A673 (cell line): ENCODE results near the gene BRAT1. TPM values are rescaled to one million over a fixed set of nuclear protein-coding genes. Genes with fewer than 3 reads are reported as not detected.

Experiments used
- BruUV-seq: library from RNA; stranded (reverse); fragments of 400-500 nt; replicated peaks from 2 replicates; lab custom pipeline; 2021; lab: Mats Ljungman, UMichigan
- CTCF ChIA-PET: fragments of 300-600 bp; sonication (Branson Sonifier 250); formaldehyde crosslinking; loops from one replicate; lab custom pipeline; 2022; ENCODE audit warnings: antibody characterized with exemption; lab: Charles Lee
- POLR2A ChIA-PET: fragments of 300-600 bp; sonication (Branson Sonifier 250); formaldehyde crosslinking; loops from one replicate; lab custom pipeline; 2022; ENCODE audit warnings: antibody characterized with exemption; ENCODE audit not compliant: low non-redundant PET; lab: Charles Lee
- DNase-seq: peaks from one replicate; pipeline ENCODE4 v3.0.0-alpha.2; 2015; ENCODE audit warnings: low spot score
- H3K27ac ChIP-seq: fragments of 200-600 bp; sonication (generic); 2 replicates; pipeline ENCODE4 v1.5.1; 2016; ENCODE audit warnings: mixed run types, low read depth, mild to moderate bottlenecking, mixed read lengths, antibody characterized with exemption, low read length; ENCODE audit not compliant: poor library complexity, severe bottlenecking
- H3K27me3 ChIP-seq: fragments of 200-600 bp; sonication (generic); replicated peaks from 2 replicates; pipeline ENCODE4 v1.6.1; 2017; ENCODE audit warnings: mixed run types, low read depth, mild to moderate bottlenecking, mixed read lengths, antibody characterized with exemption, low read length; ENCODE audit not compliant: insufficient read depth, poor library complexity
- H3K36me3 ChIP-seq: fragments of 200-600 bp; sonication (generic); 2 replicates; pipeline ENCODE4 v1.6.1; 2016; ENCODE audit warnings: mixed run types, mild to moderate bottlenecking, mixed read lengths, antibody characterized with exemption, low read length; ENCODE audit not compliant: insufficient read depth, poor library complexity, severe bottlenecking
- H3K4me1 ChIP-seq: fragments of 200-600 bp; sonication (generic); 2 replicates; pipeline ENCODE4 v1.6.1; 2017; ENCODE audit warnings: mixed run types, mild to moderate bottlenecking, mixed read lengths, antibody characterized with exemption, low read length; ENCODE audit not compliant: insufficient read depth, poor library complexity, severe bottlenecking
- H3K4me3 ChIP-seq: fragments of 200-600 bp; sonication (generic); 2 replicates; pipeline ENCODE4 v1.5.1; 2016; ENCODE audit warnings: low read depth, mixed run types, mild to moderate bottlenecking, mixed read lengths, low read length; ENCODE audit not compliant: poor library complexity, severe bottlenecking
- H3K9me3 ChIP-seq: fragments of 200-600 bp; sonication (generic); 2 replicates; pipeline ENCODE4 v1.6.1; 2016; ENCODE audit warnings: mixed run types, low read depth, mild to moderate bottlenecking, mixed read lengths, antibody characterized with exemption, low read length; ENCODE audit not compliant: poor library complexity, severe bottlenecking
- CTCF ChIP-seq: fragments of 300-800, 200-600 bp; sonication (generic); conservative IDR thresholded peaks from 2 replicates; pipeline ENCODE4 v1.5.1; 2017; ENCODE audit warnings: low read depth, mild to moderate bottlenecking, antibody characterized with exemption, low read length, moderate library complexity, mixed read lengths
- EZH2 ChIP-seq: fragments of 200-600 bp; sonication (generic); IDR thresholded peaks from 2 replicates; pipeline ENCODE4 v1.6.1; 2017; ENCODE audit warnings: borderline replicate concordance, low read depth, mild to moderate bottlenecking, mixed read lengths, antibody characterized with exemption, low read length; ENCODE audit not compliant: poor library complexity, severe bottlenecking
- intact Hi-C: fragments of 100-400 bp; cut with micrococcal nuclease; formaldehyde crosslinking; loops from one replicate; pipeline ENCODE4 v1.10.0; 2022; ENCODE audit not compliant: unreplicated experiment
- total RNA-seq: library from RNA; stranded (reverse); gene quantifications from 2 replicates; pipeline ENCODE4 v1.2.3, GENCODE V29; 2021

BRAT1 gene
- total RNA-seq, 1 experiment from 2014 or later = 47.9 TPM

- intact Hi-C loops = no loop called here
- POLR2A ChIA-PET = interaction anchor here (0.5 to 0.9 kb wide), 2 partner anchors 9 to 11 kb away, joined by 3 read pairs; partner anchors contain the start of gene LFNG
- CTCF ChIA-PET = no interaction called here
- H3K4me3 ChIP-seq = no peak overlapping the region
- peaks cover 3% of the 10 kb centered on the region for H3K4me1 ChIP-seq
- DNase-seq = no peak
- no peaks in the 10 kb centered on the region for H3K36me3 ChIP-seq
- TF ChIP-seq CTCF = no peak
- no peak for TF ChIP-seq EZH2
- no peaks in the 10 kb centered on the region for H3K27me3 ChIP-seq
- no peaks in the 10 kb centered on the region for H3K9me3 ChIP-seq
- no TSS peak for BruUV-seq
- no peak overlapping the region for H3K27ac ChIP-seq
These were observed 26.7 kb downstream of the BRAT1 start for GRCh38 chr7:2528481-2529095.

GRCh38 chr7:2527505-2528467 lies 27.5 kb downstream of the BRAT1 start:
- Histone ChIP-seq H3K27me3 (no peaks in the 10 kb centered on the region), H3K27ac (no peak overlapping the region), H3K4me3 (no peak overlapping the region), H3K9me3 (no peaks in the 10 kb centered on the region), H3K36me3 (no peaks in the 10 kb centered on the region), H3K4me1 (peaks cover 10% of the 10 kb centered on the region)
- peak; percentile 63 for DNase-seq
- TF ChIP-seq EZH2 = no peak
- no peak for TF ChIP-seq CTCF
- BruUV-seq = no TSS peak
- ChIA-PET CTCF (interaction anchor here (0.6 kb wide), 1 partner anchor 32 kb away, joined by 4 read pairs; no protein-coding TSS in a partner anchor), POLR2A (interaction anchor here (0.9 kb wide), 1 partner anchor 12 kb away, joined by 3 read pairs; no protein-coding TSS in a partner anchor)
- intact Hi-C loops = no loop called here

DNA sequence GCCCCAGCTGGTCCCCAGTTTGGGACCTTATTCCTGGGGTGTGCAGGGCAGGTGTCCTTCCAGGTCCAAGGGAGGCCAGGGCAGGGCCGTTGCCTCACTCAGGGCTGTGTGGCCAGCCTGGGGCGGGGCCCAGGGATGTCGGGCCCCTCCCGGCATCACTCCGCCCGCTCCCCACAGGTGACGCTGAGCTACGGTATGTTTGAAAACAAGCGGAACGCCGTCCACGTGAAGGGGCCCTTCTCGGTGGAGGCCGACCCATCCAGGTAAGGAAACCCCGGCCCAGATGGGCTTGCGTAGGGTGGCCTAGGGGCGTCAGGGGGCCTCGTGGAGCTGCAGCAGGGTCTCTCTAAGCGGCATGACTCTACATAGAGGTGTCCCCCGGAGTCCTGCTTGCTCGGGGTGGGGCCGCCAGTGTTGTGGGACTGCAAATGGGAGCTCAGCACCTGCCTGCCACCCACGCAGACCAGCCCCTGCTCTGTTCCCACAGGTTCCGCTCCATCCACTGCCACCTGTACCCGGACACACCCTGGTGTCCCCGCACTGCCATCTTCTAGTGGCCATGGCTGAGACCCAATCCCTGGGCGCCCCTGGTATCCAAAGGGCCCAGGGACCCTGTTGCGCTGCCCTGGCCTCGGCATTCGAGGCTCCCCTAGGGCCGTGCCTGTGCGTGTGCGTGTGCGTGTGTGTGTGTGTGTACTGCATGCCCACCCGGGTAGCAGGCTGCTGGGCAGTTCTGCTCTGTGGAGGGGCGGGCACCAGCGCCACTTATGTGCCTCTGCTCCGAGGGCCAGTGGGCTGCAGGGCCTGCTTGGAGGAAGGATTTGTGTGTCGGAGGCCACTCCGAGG lies 28.4 kb downstream of the BRAT1 start:
- CTCF ChIA-PET = no interaction called here
- no peaks in the 10 kb centered on the region for H3K9me3 ChIP-seq
- peaks cover 19% of the 10 kb centered on the region for H3K4me1 ChIP-seq
- TF ChIP-seq CTCF (no peak), EZH2 (no peak)
- H3K27ac ChIP-seq = no peak overlapping the region
- no TSS peak for BruUV-seq
- POLR2A ChIA-PET = no interaction called here
- H3K36me3 ChIP-seq = no peaks in the 10 kb centered on the region
- H3K4me3 ChIP-seq = no peak overlapping the region
- no peak for DNase-seq
- H3K27me3 ChIP-seq = no peaks in the 10 kb centered on the region
- intact Hi-C loops = no loop called here
